HK-2 (cell line): ENCODE measurements around the gene SEMA3F.
A peak's percentile ranks its signal among the peaks of the same experiment; 100 is the strongest.

Experiments used
- DNase-seq: peaks from one replicate; pipeline ENCODE4 v3.0.0-alpha.2; 2018; ENCODE audit not compliant: unreplicated experiment

SEMA3F gene

GRCh38 chr3:50233176-50233575 lies 78.1 kb downstream of the SEMA3F start:
- DNase-seq = no peak

GRCh38 chr3:50235716-50236483 lies 80.8 kb downstream of the SEMA3F start, which contains the start of gene GNAI2:
TSS of gene GNAI2 (plus strand) at chr3:50236204. CDS start at chr3:50236336, 132 bp downstream.
- peak; percentile 97 for DNase-seq

GRCh38 chr3:50236484-50237132 lies 81.5 kb downstream of the SEMA3F start:
- no peak for DNase-seq

- DNase-seq = peak; percentile 57
These were observed 82.1 kb downstream of the SEMA3F start for GRCh38 chr3:50237133-50237651.

GRCh38 chr3:50237754-50238548 lies 82.8 kb downstream of the SEMA3F start:
- peak; percentile 82 for DNase-seq

- no peak for DNase-seq
These were observed 83.5 kb downstream of the SEMA3F start for GRCh38 chr3:50238549-50239026.
